Measurements from ENCODE around the gene TPK1.

The TPK1 gene

GRCh38 chr7:144516729-144517525, 318.9 kb downstream of the TPK1 start:
- Histone ChIP-seq H3K4me1 (ENCODE audit: low read depth, poor library complexity, severe bottlenecking) (no peaks in the 10 kb centered on the region), H3K79me2 (ENCODE audit: insufficient read depth, low read depth) (no peaks in the 10 kb centered on the region), H2AFZ (ENCODE audit: low read depth) (no peak overlapping the region), H3K27ac (no peak overlapping the region), H3K4me3 (IDR thresholded peaks at IDR 0.05; ENCODE audit: insufficient read depth, low read depth, low read length) (no peak overlapping the region), H3K4me2 (no peak overlapping the region), H4K20me1 (ENCODE audit: insufficient read depth) (no peaks in the 10 kb centered on the region), H3K36me3 (ENCODE audit: insufficient read depth) (no peaks in the 10 kb centered on the region), H3K27me3 (ENCODE audit: insufficient read depth, low read depth) (no peaks in the 10 kb centered on the region), H3K9ac (no peak overlapping the region)
- TF ChIP-seq CTCF (conservative IDR thresholded peaks at IDR 0.05; ENCODE audit: low read depth, low read length): no peak

GRCh38 chr7:144513334-144513733, 322.5 kb downstream of the TPK1 start:
- Histone ChIP-seq H3K27ac (no peak overlapping the region), H3K4me1 (ENCODE audit: low read depth, poor library complexity, severe bottlenecking) (no peaks in the 10 kb centered on the region), H3K79me2 (ENCODE audit: insufficient read depth, low read depth) (no peaks in the 10 kb centered on the region), H2AFZ (ENCODE audit: low read depth) (no peak overlapping the region), H4K20me1 (ENCODE audit: insufficient read depth) (no peaks in the 10 kb centered on the region), H3K36me3 (ENCODE audit: insufficient read depth) (no peaks in the 10 kb centered on the region), H3K9ac (no peak overlapping the region), H3K4me2 (no peak overlapping the region), H3K4me3 (IDR thresholded peaks at IDR 0.05; ENCODE audit: insufficient read depth, low read depth, low read length) (no peak overlapping the region), H3K27me3 (ENCODE audit: insufficient read depth, low read depth) (no peaks in the 10 kb centered on the region)
- TF ChIP-seq CTCF (conservative IDR thresholded peaks at IDR 0.05; ENCODE audit: low read depth, low read length): no peak

- Histone ChIP-seq H3K79me2 (ENCODE audit: insufficient read depth, low read depth) (no peaks in the 10 kb centered on the region), H3K4me3 (IDR thresholded peaks at IDR 0.05; ENCODE audit: insufficient read depth, low read depth, low read length) (no peak overlapping the region), H4K20me1 (ENCODE audit: insufficient read depth) (no peaks in the 10 kb centered on the region), H3K27me3 (ENCODE audit: insufficient read depth, low read depth) (no peaks in the 10 kb centered on the region), H3K36me3 (ENCODE audit: insufficient read depth) (no peaks in the 10 kb centered on the region), H2AFZ (ENCODE audit: low read depth) (no peak overlapping the region), H3K4me2 (no peak overlapping the region), H3K9ac (no peak overlapping the region), H3K4me1 (ENCODE audit: low read depth, poor library complexity, severe bottlenecking) (no peaks in the 10 kb centered on the region), H3K27ac (no peak overlapping the region)
- TF ChIP-seq CTCF (conservative IDR thresholded peaks at IDR 0.05; ENCODE audit: low read depth, low read length): no peak
These were observed 325.2 kb downstream of the TPK1 start for GRCh38 chr7:144510621-144511020.

- no peaks in the 10 kb centered on the region for H3K4me1 ChIP-seq (ENCODE audit: low read depth, poor library complexity, severe bottlenecking)
- H3K27me3 ChIP-seq (ENCODE audit: insufficient read depth, low read depth): no peaks in the 10 kb centered on the region
- TF ChIP-seq CTCF (conservative IDR thresholded peaks at IDR 0.05; ENCODE audit: low read depth, low read length): no peak
- H2AFZ ChIP-seq (ENCODE audit: low read depth): no peak overlapping the region
- no peaks in the 10 kb centered on the region for H4K20me1 ChIP-seq (ENCODE audit: insufficient read depth)
- no peak overlapping the region for H3K4me2 ChIP-seq
- H3K4me3 ChIP-seq (IDR thresholded peaks at IDR 0.05; ENCODE audit: insufficient read depth, low read depth, low read length): no peak overlapping the region
- no peak overlapping the region for H3K27ac ChIP-seq
- H3K36me3 ChIP-seq (ENCODE audit: insufficient read depth): no peaks in the 10 kb centered on the region
- no peak overlapping the region for H3K9ac ChIP-seq
- H3K79me2 ChIP-seq (ENCODE audit: insufficient read depth, low read depth): no peaks in the 10 kb centered on the region
These were observed 327.2 kb downstream of the TPK1 start for GRCh38 chr7:144508702-144509101.
